ENCODE results near the gene MACROD1. TPM values are rescaled to one million over a fixed set of nuclear protein-coding genes. Genes with fewer than 3 reads are reported as not detected.
A peak's percentile ranks its signal among the peaks of the same experiment; 100 is the strongest.

The MACROD1 gene
- total and polyA plus RNA-seq, 10 of the 15 experiments (the other 5 are each of a cell fraction or from before 2014, with no cell fraction given): 1.2 to 22.7 (median 11.3) TPM; not detected in 1

DNA sequence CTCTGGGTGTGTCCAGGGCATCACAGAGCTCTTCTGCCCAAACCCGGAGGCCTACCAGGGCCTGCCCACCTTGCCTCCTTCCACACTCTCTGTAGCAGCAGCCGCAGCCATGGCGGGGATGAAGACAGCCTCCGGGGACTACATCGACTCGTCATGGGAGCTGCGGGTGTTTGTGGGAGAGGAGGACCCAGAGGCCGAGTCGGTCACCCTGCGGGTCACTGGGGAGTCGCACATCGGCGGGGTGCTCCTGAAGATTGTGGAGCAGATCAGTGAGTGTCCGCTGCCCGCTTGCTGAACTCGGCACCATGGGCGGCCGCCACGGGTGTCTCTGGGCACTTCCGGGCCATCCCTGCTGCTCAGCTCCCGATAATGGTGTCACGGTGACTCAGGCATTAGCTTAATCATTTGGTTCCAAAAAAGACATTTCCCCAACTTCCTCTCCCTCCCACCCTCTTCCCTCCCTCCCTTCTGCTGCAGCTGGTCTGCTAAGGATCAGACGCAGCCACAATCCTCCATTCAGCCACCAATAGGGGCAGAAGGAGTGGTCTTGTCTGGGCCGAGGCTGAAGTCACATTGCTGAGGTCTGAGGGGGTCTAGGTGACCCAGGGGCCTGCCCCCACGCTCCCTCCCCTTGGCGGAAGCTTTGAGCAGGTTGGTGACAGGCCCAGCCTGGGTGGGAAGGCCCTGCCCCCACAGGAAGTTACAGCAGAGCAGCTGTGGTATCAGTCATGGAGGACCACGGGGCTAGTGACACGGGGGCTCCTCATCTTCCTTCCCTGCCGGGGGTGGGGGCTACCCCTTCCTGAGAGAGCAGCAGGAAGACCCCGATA lies 41.6 kb upstream of the MACROD1 start (continued):
- TF ChIP-seq, protein P1, sequence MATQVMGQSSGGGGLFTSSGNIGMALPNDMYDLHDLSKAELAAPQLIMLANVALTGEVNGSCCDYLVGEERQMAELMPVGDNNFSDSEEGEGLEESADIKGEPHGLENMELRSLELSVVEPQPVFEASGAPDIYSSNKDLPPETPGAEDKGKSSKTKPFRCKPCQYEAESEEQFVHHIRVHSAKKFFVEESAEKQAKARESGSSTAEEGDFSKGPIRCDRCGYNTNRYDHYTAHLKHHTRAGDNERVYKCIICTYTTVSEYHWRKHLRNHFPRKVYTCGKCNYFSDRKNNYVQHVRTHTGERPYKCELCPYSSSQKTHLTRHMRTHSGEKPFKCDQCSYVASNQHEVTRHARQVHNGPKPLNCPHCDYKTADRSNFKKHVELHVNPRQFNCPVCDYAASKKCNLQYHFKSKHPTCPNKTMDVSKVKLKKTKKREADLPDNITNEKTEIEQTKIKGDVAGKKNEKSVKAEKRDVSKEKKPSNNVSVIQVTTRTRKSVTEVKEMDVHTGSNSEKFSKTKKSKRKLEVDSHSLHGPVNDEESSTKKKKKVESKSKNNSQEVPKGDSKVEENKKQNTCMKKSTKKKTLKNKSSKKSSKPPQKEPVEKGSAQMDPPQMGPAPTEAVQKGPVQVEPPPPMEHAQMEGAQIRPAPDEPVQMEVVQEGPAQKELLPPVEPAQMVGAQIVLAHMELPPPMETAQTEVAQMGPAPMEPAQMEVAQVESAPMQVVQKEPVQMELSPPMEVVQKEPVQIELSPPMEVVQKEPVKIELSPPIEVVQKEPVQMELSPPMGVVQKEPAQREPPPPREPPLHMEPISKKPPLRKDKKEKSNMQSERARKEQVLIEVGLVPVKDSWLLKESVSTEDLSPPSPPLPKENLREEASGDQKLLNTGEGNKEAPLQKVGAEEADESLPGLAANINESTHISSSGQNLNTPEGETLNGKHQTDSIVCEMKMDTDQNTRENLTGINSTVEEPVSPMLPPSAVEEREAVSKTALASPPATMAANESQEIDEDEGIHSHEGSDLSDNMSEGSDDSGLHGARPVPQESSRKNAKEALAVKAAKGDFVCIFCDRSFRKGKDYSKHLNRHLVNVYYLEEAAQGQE (IDR thresholded peaks at IDR 0.05; ENCODE audit: low read depth, low read length): no peak
- TF ChIP-seq SMARCA5 (IDR thresholded peaks at IDR 0.05): no peak
- no peak for TF ChIP-seq MYB (IDR thresholded peaks at IDR 0.05; ENCODE audit: borderline replicate concordance, low read depth, low read length)
- TF ChIP-seq MEF2B (IDR thresholded peaks at IDR 0.05; ENCODE audit: partially characterized antibody, poor library complexity, severe bottlenecking): peak; percentile 59
- TF ChIP-seq CHD2 (IDR thresholded peaks at IDR 0.05; ENCODE audit: borderline replicate concordance, low read depth, low read length): peak; percentile 92
- TF ChIP-seq EED (IDR thresholded peaks at IDR 0.05; ENCODE audit: low read depth): peak; percentile 45; the same call in 1 of the 2 replicates
- peak; percentile 87 for TF ChIP-seq HDGF (IDR thresholded peaks at IDR 0.05)
- peak; percentile 68 for TF ChIP-seq CBFB (IDR thresholded peaks at IDR 0.05; ENCODE audit: low read depth)
- peak; percentile 47 for TF ChIP-seq SPI1 (IDR thresholded peaks at IDR 0.05; ENCODE audit: borderline replicate concordance, insufficient read depth, low read depth, low read length)
- TF ChIP-seq, protein P2, sequence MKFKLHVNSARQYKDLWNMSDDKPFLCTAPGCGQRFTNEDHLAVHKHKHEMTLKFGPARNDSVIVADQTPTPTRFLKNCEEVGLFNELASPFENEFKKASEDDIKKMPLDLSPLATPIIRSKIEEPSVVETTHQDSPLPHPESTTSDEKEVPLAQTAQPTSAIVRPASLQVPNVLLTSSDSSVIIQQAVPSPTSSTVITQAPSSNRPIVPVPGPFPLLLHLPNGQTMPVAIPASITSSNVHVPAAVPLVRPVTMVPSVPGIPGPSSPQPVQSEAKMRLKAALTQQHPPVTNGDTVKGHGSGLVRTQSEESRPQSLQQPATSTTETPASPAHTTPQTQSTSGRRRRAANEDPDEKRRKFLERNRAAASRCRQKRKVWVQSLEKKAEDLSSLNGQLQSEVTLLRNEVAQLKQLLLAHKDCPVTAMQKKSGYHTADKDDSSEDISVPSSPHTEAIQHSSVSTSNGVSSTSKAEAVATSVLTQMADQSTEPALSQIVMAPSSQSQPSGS (IDR thresholded peaks at IDR 0.05; ENCODE audit: low read length): no peak
- no peak for TF ChIP-seq ZNF24 (IDR thresholded peaks at IDR 0.05)
- no peak for TF ChIP-seq KAT2A (conservative IDR thresholded peaks at IDR 0.05; ENCODE audit: control insufficient read depth, low read depth, low read length)
- TF ChIP-seq BRCA1 (IDR thresholded peaks at IDR 0.05; ENCODE audit: low read depth, low read length): no peak
- TF ChIP-seq LARP7 (IDR thresholded peaks at IDR 0.05): peak; percentile 16; the same call in 1 of the 2 replicates
- TF ChIP-seq, protein P3, sequence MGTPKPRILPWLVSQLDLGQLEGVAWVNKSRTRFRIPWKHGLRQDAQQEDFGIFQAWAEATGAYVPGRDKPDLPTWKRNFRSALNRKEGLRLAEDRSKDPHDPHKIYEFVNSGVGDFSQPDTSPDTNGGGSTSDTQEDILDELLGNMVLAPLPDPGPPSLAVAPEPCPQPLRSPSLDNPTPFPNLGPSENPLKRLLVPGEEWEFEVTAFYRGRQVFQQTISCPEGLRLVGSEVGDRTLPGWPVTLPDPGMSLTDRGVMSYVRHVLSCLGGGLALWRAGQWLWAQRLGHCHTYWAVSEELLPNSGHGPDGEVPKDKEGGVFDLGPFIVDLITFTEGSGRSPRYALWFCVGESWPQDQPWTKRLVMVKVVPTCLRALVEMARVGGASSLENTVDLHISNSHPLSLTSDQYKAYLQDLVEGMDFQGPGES (IDR thresholded peaks at IDR 0.05): no peak
- no peak for TF ChIP-seq ZSCAN29 (IDR thresholded peaks at IDR 0.05)
- TF ChIP-seq SREBF1 (IDR thresholded peaks at IDR 0.05; ENCODE audit: low read length): no peak
- TF ChIP-seq, protein P4, sequence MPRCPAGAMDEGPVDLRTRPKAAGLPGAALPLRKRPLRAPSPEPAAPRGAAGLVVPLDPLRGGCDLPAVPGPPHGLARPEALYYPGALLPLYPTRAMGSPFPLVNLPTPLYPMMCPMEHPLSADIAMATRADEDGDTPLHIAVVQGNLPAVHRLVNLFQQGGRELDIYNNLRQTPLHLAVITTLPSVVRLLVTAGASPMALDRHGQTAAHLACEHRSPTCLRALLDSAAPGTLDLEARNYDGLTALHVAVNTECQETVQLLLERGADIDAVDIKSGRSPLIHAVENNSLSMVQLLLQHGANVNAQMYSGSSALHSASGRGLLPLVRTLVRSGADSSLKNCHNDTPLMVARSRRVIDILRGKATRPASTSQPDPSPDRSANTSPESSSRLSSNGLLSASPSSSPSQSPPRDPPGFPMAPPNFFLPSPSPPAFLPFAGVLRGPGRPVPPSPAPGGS (IDR thresholded peaks at IDR 0.05; ENCODE audit: borderline replicate concordance, insufficient read depth, low read depth, low read length, poor library complexity, severe bottlenecking): no peak
- TF ChIP-seq, protein P5, sequence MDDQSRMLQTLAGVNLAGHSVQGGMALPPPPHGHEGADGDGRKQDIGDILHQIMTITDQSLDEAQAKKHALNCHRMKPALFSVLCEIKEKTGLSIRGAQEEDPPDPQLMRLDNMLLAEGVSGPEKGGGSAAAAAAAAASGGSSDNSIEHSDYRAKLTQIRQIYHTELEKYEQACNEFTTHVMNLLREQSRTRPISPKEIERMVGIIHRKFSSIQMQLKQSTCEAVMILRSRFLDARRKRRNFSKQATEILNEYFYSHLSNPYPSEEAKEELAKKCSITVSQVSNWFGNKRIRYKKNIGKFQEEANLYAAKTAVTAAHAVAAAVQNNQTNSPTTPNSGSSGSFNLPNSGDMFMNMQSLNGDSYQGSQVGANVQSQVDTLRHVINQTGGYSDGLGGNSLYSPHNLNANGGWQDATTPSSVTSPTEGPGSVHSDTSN (IDR thresholded peaks at IDR 0.05; ENCODE audit: insufficient replicate concordance, low read depth, low read length): peak; percentile 76
- TF ChIP-seq CHD4 (IDR thresholded peaks at IDR 0.05): no peak
- TF ChIP-seq EGR1 (IDR thresholded peaks at IDR 0.05; ENCODE audit: borderline replicate concordance in 1 of 2, low read depth in 2 of 2, low read length in 2 of 2): peak; percentile 15 to 55; a peak in 2 of 3 replicates
- TF ChIP-seq MXI1 (IDR thresholded peaks at IDR 0.05; ENCODE audit: low read depth, low read length): peak; percentile 74

Measured in GM12878 (cell line).